ENCODE data around the gene ZNF526. TPM values are rescaled to one million over a fixed set of nuclear protein-coding genes. Genes with fewer than 3 reads are reported as not detected.

Gene ZNF526
- total RNA-seq, 6 experiments from 2014 or later, result 1.9 to 3.9 (median 3.4) TPM

DNA sequence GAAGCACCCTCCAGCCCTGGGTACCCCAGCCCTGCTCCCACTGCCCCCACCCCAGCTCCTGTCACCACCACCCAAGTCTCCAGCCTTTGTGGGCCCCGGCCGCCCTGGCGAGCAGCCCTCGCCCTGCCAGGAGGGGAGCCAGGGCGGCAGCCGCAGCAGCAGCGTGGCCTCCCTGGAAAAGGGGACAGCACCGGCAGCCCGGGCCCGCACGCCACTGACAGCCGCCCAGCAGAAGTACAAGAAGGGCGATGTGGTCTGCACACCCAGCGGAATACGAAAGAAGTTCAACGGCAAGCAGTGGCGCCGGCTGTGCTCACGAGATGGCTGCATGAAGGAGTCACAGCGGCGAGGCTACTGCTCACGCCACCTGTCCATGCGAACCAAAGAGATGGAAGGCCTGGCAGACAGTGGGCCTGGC lies 52.9 kb downstream of the ZNF526 start:
- intact Hi-C loops (cut with DNase I), result no loop called here
- no peak for DNase-seq
- ATAC-seq, result no peak
- WGBS (ENCODE audit: insufficient coverage, low coverage, low lambda C conversion rate, missing lambda C conversion rate), result 93% methylated on average over 3 of the region's 23 CpGs
- no peaks in the 10 kb centered on the region for H3K9me3 ChIP-seq
- H3K27me3 ChIP-seq, result no peaks in the 10 kb centered on the region
- TF ChIP-seq POLR2A (IDR thresholded peaks at IDR 0.05) (no peak), CTCF (IDR thresholded peaks at IDR 0.05) (no peak)
- peaks cover 0 to 25% (median 8%) of the 10 kb centered on the region in 4 donors for H3K36me3 ChIP-seq
- no peak overlapping the region for H3K4me3 ChIP-seq
- H3K27ac ChIP-seq, result no peak overlapping the region
- peaks cover 0 to 24% (median 6%) of the 10 kb centered on the region in 4 donors for H3K4me1 ChIP-seq

- H3K36me3 ChIP-seq, result peaks cover 0 to 25% (median 8%) of the 10 kb centered on the region in 4 donors
- H3K4me1 ChIP-seq, result peaks cover 0 to 28% (median 8%) of the 10 kb centered on the region in 4 donors
- H3K27me3 ChIP-seq, result no peaks in the 10 kb centered on the region
- TF ChIP-seq POLR2A (IDR thresholded peaks at IDR 0.05), result no peak
- TF ChIP-seq CTCF (IDR thresholded peaks at IDR 0.05), result no peak
- ATAC-seq (no peak), DNase-seq (no peak)
- no peak overlapping the region for H3K4me3 ChIP-seq
- 94% methylated on average over 16 of the region's 43 CpGs for WGBS (ENCODE audit: insufficient coverage, low coverage, low lambda C conversion rate, missing lambda C conversion rate)
- intact Hi-C loops (cut with DNase I), result no loop called here
- no peak overlapping the region for H3K27ac ChIP-seq
- no peaks in the 10 kb centered on the region for H3K9me3 ChIP-seq
Measured at GRCh38 chr19:42273407-42274064, 53.4 kb downstream of the ZNF526 start.

- no peaks in the 10 kb centered on the region for H3K27me3 ChIP-seq
- H3K4me1 ChIP-seq, result peaks cover 0 to 34% (median 11%) of the 10 kb centered on the region in 4 donors
- DNase-seq (no peak), ATAC-seq (no peak)
- WGBS (ENCODE audit: insufficient coverage, low coverage, low lambda C conversion rate, missing lambda C conversion rate), result 87% methylated on average over 10 of the region's 22 CpGs
- H3K4me3 ChIP-seq, result no peak overlapping the region
- no peaks in the 10 kb centered on the region for H3K9me3 ChIP-seq
- H3K36me3 ChIP-seq, result peaks cover 0 to 25% (median 8%) of the 10 kb centered on the region in 4 donors
- H3K27ac ChIP-seq, result no peak overlapping the region
- intact Hi-C loops (cut with DNase I), result no loop called here
- TF ChIP-seq POLR2A (IDR thresholded peaks at IDR 0.05) (no peak), CTCF (IDR thresholded peaks at IDR 0.05) (no peak)
Measured at GRCh38 chr19:42274065-42274682, 54.1 kb downstream of the ZNF526 start.

- TF ChIP-seq CTCF (IDR thresholded peaks at IDR 0.05) (no peak), POLR2A (IDR thresholded peaks at IDR 0.05) (no peak)
- H3K27ac ChIP-seq, result no peak overlapping the region
- no peak for DNase-seq
- peaks cover 0 to 39% (median 15%) of the 10 kb centered on the region in 4 donors for H3K4me1 ChIP-seq
- H3K36me3 ChIP-seq, result peaks cover 0 to 25% (median 8%) of the 10 kb centered on the region in 4 donors
- no peak overlapping the region for H3K4me3 ChIP-seq
- WGBS (ENCODE audit: insufficient coverage, low coverage, low lambda C conversion rate, missing lambda C conversion rate), result 66% methylated on average over 3 of the region's 7 CpGs
- H3K9me3 ChIP-seq, result no peaks in the 10 kb centered on the region
- intact Hi-C loops (cut with DNase I), result no loop called here
- no peak for ATAC-seq
- no peaks in the 10 kb centered on the region for H3K27me3 ChIP-seq
Measured at GRCh38 chr19:42275103-42275502, 55.0 kb downstream of the ZNF526 start.
